Glomerular visceral epithelial cell (primary cell): ENCODE measurements around the gene PIAS4.
"Not testable (repeated sequence)": the region's sequence is repeated elsewhere in the genome, so short reads cannot be mapped to it uniquely, and the experiment has no call there.

Source experiments
- DNase-seq: peaks from one replicate; pipeline ENCODE4 v3.0.0-alpha.2; 2016; ENCODE audit errors: extremely low spot score

PIAS4 gene

DNA sequence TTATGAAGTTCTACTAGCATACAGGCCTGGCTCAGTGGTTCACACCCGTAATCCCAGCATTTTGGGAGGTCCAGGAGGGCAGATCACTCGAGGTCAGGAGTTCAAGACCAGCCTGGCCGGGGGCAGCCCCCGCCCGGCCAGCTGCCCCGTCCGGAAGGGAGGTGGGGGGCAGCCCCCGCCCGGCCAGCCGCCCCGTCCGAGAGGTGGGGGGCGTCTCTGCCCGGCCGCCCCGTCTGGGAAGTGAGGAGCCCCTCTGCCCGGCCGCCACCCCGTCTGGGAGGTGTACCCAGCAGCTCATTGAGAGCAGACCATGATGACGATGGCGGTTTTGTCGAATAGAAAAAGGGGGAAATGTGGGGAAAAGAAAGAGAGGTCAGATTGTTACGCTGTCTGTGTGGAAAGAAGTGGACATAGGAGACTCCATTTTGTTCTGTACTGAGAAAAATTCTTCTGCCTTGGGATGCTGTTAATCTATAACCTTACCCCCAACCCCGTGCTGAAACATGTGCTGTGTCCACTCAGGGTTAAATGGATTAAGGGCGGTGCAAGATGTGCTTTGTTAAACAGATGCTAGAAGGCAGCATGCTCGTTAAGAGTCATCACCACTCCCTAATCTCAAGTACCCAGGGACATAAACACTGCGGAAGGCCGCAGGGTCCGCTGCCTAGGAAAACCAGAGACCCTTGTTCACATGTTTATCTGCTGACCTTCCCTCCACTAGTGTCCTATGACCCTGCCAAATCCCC lies 8.7 kb upstream of the PIAS4 start:
- not testable (repeated sequence) for DNase-seq

DNA sequence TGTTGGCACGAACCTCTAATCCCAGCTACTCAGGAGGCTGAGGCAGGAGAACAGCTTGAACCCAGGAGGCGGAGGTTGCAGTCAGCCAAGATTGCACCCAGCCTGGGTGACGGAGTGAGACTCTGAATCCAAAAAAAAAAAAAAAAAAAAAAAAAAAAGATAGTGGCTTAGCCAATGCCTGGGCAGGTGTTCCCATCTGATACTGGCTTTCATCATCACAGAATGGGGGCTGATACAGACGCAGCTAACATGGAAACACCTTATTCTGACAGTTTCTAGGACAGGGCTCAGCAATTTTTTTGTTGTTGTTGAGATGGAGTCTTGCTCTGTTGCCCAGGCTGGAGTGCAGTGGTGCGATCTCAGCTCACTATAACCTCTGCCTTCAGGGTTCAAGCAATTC lies 6.7 kb upstream of the PIAS4 start:
- not testable (repeated sequence) for DNase-seq

DNA sequence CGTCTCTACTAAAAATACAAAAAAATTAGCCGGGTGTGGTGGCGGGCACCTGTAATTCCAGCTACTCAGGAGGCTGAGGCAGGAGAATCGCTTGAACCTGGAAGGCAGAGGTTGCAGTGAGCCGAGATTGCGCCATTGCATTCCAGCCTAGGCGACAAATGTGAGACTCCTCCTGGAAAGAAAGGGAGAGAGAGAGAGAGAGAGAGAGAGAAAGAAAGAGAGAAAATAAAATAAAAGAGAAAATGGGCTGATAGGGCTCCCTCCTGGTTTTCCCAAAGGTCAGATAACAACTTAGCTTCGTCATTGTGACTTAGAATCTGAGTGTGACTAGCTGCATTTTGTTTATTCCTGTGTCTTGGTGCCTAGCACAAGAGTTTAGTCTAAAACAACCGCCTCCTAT lies 2.1 kb upstream of the PIAS4 start:
- not testable (repeated sequence) for DNase-seq

DNA sequence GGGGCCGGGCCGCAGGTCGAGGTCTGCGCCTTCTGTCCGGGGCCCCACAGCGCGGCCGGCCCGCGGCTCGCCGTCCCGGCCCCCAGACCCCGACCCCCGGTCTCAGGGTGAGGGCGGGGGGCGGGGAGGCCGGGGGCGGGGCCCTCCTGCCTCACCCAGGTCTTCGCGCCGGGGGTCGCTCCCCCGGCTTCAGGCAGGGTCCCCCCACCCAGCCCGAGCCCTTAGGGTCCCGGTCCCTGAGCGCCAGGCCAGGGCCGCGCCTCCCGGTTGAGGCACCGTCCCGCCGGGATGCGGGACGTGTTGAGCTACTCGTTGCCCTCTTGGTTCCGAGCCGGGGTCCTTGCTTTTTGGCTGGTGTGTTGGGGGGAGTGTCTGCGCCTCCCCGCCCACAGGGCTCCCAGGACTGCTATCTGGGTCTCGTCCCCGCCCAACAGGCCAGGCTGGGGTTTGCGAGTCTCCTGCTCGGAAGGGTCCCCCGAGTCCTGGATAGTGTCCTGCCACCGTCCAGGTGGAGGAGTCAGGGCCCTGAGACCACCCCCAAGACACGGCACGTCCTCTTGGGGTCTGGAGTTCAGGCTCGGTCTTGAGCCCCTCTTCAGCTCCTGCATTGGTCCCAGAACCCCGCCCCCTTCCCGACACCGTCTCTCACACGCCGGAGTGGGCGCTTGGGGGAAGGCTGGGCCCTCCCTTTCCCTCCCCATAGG lies 452 bp downstream of the PIAS4 start:
- peak; percentile 29 for DNase-seq

DNA sequence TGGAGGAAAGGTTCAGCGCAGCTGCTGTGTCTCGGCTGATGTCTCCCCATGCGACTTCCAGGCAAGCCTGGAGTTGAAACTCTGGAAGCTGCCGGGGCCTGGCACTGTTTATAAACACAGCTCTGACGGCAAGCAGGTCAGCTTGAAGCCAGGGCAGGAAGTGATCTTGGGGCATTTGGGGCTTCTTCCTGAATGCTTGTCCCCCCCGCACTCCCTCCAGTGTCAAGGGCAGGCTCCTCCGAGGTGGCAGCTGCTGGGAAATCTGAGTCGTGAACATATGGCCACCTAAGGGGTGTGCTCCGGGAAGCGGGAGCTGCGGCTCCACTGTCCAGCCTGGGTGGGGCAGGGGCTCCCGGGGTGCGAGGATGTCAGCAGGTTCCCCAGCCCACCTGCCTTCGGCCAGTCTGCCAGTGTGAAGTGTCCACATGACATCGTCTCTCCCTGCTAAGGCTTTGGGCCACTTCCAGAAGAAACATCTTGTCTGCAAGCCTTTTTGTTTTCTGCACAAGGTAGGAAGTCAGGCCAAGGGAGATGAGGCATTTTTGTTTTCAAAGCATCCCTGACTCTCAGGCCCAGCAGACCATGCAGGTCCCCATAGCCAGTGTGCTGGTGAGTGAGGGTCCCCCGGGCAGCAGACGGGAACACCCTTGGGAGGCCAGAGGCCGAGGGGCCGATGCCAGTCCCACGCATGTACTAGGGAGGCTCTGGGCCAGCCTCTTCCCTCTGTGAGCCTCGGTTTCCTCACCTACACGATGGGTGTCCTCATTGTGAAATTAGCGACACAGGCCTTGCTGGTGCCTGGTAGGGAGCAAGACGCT lies 2.7 kb downstream of the PIAS4 start:
- no peak for DNase-seq

DNA sequence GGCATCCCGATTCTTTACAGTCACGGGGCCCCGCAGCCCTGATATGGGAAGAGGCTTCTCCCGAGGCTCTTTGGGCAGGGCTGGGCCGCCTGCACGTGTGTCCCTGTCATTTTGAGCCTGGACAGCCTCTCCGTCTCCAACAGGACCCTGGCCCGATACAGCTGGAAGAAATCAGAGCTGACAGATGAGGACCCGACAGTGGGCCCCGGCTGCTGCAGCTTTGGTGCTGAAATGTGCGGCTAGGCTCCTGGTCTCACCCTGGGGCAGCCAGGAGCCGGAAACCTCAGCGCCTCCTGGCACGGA lies 3.2 kb downstream of the PIAS4 start:
- DNase-seq, result no peak

DNA sequence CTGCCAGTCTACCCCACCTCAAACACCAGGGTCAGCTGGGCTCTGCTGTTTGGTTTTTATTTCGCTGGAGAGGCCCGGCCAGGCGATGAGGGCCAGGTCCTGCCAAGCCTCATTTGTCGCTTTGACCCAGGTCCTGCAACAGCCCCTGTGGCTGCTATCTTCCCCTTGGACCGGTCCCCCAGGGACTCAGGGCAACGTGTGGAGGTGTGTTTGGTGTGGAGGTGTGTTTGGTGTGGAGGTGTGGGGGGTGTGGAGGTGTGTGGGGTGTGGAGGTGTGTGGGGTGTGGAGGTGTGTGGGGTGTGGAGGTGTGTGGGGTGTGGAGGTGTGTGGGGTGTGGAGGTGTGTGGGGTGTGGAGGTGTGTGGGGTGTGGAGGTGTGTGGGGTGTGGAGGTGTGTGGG lies 3.9 kb downstream of the PIAS4 start:
- not testable (repeated sequence) for DNase-seq

DNA sequence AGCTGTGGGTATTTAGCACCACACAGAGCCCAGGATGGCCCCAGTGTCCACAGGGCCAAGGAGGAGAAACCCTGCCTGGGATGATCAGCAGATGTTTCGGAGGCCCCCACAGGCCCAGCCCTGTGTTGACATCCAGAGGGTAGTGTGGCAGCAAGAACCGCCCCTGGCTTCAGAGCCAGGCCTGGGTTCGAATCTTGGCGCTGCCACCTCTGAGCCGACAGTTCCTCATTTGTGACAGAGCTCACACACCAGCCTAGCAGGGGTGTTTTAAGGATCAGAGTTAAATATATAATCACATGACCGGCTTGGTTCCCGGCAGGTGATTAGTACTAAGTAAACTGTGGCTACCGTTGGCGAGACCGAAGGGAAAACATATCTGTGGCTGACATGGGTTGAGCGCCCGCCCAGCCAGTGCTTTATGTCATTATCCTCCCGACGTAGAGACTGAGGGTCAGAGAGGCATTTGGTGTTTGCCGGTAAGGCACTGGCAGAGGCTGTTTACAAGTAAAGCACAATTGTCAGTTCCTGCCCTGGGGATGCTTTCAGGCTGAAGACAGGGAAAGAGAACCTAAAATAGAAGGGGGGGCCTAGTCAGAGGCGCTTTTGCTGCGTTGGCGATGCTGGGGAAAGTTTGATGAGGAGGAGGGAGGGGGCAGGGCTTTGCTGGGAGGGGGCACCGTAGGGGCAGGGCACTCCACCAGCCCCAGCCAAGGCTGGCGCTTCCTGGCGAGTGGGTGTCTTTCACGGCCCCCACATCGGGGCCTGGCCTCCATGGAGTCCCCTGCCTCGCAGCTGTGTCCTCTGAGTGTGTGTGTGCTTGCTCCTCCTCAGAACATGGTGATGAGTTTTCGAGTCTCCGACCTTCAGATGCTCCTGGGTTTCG lies 4.8 kb downstream of the PIAS4 start:
- DNase-seq, result no peak

DNA sequence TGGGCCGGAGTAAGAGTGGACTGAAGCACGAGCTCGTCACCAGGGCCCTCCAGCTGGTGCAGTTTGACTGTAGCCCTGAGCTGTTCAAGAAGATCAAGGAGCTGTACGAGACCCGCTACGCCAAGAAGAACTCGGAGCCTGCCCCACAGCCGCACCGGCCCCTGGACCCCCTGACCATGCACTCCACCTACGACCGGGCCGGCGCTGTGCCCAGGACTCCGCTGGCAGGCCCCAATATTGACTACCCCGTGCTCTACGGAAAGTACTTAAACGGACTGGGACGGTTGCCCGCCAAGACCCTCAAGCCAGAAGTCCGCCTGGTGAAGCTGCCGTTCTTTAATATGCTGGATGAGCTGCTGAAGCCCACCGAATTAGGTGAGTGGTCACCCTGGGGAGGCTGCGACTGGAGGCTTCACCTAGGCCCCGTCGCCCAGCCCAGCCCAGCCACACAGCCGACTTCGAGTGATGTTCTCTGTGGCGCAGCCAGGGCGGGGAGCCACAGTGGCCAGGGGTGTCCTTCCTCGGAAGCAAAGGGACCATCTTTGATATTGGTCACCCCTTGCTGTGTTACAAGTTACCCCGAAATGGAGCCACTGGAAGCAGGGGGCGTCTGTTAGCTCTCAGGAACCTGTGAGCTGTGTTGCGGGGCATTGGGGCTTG lies 5.6 kb downstream of the PIAS4 start:
- no peak for DNase-seq

DNA sequence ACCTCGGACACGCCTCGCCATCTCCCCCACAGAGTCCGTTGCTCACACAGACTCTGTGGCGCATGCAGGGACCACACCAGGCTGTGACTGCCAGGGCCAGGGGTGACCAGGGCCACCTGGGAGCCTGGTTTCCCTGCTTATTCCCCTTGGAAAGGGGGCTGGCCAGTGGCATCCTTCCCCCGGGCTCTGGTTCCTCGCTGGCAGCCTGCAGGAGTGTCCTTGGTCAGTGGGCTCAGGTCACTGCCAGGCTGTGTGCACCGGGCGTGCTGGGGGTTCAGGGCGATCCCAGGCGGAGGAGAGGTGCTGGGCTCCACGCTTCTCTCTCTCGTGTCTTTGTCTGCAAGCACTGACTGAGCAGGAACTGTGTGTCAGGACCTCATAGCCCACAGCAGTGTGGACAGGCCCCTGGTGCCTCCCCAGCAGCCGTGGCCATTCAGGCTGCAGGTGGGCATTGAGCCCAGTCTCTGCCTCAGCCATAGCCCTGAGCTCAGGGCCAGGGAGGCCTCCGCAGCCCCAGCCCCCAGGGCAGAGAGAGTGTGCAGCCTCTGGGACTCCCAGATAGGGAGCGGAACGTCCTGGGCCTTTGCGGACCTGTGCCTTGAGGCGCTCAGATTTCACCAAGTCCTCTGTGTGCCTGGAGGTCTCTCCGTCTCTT lies 6.5 kb downstream of the PIAS4 start:
- DNase-seq, result no peak

DNA sequence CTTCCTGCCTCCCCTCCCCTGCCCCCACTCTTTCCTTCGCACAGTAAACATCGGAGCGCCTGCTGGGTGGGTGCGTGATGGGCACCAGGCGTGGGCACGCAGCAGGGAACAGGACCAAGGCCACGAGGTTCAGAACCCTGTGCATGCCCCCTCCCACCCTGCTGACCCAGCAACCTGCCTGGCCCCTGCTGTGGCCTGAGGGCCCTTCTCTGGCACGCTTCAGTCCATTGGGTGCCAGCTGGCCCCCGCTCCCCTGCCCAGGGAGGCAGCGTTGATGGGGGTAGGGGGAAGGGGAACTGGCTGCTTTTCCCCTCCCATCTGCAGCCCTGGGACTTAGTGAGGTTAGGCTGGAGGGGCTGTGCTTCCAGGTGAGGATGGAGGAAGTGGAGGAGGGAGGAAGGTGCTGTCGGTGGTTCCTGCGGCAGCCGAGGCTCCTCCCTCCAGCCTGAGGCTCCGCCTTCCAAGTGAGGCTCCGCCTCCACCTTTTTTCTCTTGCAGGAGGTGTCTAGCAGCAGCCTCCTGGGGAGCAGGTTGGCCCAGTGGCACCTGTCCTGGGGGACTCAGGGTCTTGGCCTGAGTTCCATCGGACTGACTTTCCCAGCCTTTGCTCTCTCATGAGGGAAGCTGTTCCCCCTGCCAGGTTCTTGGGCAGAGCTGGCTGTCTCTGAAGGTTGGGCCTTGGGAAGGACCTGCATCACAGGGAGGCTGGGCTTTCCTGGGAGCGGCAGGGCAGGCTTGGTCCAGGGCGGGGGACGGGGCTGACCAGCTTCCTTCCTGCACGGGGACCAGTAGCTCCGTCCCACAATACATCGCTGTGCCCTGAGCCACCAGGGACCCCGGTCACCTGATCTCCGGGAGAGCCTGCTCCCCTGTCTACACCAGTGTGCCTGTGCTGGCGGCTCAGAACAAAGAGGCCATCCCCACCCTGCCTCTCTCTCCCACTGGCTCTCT lies 7.3 kb downstream of the PIAS4 start:
- no peak for DNase-seq

DNA sequence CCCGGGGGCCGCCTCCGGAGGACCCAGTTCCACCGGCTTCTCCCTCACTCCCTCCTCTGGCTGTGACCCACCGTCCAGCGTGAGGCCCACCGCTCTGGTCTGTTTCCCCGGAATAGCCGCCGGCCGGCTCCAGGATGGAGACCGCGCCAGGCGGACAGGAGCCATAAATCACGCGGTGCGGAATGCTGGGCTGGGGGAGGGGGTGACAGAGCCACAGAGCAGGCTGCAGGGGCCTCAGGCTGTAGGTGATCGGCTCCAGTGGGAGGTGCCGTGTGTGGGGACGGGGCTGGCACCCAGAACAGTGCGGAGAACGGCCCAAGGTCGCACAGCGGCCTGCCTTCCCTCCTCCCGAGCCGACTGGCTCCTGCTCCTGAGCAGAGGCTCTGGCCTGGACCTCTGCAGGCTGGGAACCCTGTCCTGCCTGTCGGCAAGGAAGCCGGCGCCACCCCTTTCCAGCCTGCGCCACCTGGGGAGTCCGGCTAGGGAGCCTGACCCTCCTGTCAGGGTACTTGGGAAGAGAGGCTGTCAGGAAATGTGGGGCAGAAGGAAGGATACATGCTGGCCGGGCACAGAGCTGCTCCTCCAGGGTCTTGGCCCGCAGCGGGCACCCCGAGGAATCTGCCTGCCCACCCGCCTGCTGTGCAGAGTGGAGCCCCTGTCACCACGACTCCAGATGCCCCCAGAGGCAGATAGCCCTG lies 8.3 kb downstream of the PIAS4 start:
- no peak for DNase-seq

DNA sequence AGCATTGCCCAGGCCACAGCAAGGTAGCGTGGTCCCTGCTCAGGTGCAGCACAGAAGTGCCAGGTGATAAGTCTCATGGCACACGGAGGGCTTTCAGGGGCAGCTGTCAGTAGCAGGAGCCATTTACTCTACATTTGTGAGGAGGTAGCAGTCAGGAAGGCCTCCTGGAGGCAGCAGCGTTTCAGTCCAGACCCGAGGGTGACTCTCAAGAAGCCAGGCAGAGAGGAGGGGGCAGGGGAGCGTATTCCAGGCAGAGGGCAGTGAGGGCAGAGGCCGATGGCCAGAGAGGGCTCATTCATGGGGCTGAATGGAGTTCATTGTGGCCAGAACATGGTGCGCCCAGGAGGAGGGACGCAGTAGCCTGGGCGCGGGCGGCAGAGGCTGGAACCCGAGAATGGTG lies 8.9 kb downstream of the PIAS4 start:
- DNase-seq, result no peak

DNA sequence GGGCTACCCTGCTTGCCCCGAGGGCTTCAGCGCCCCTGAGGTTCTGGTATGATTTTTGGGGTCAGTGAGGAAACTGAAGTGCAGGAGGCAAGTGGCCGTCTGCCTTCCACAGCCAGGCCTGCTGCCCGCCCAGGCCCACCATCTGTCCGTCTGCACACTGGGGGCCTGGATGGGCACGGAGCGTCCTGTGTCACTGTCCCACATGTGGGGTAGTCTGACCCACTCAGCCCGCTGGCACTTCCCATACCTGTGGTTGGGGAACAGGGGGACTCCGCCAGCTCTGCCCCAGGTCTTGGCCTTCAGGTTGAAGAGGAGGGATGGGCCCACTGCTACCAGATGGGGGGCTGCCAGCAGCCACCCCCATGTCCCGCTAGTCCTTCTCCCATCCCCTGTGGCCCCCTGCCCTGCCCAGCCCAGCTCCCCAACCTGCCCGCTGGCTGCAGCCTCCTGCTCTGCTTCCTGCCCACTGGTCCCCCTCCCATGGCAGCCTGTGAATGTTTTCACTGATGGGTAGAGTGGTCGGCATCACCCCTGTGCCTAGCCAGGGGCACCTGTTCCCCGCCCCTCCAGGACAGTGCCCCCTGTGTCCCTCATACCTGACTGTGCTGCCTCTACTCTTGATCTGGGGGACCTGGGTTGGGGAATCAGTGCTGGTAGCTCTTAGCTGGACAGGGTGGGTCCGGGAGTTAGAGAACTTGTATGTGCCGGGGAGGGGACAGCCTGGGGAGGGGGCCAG lies 9.5 kb downstream of the PIAS4 start:
- no peak for DNase-seq

DNA sequence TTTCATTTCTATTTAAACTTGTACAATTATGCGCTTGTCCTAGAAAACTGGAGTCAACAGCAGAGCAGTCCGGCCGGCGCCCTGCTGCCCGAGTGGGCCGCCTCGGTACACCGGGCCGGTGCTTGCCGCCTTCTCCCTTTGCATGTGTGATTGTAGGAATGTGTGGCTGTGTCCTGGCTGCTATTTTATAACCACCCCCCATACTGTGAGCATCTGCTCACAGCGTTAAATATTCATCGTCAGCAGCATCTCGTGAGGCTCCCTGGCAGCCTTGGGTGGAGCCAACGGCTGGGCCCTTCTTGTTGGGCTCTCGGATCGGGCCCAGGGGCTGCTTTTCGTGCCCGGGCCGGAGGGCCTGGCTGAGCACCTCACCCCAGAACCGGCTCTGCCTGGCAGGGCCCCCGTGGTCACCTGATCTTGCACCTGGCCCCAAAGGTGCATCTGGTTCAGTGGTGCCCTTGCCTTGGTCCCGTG lies 10.6 kb downstream of the PIAS4 start:
- DNase-seq, result no peak

DNA sequence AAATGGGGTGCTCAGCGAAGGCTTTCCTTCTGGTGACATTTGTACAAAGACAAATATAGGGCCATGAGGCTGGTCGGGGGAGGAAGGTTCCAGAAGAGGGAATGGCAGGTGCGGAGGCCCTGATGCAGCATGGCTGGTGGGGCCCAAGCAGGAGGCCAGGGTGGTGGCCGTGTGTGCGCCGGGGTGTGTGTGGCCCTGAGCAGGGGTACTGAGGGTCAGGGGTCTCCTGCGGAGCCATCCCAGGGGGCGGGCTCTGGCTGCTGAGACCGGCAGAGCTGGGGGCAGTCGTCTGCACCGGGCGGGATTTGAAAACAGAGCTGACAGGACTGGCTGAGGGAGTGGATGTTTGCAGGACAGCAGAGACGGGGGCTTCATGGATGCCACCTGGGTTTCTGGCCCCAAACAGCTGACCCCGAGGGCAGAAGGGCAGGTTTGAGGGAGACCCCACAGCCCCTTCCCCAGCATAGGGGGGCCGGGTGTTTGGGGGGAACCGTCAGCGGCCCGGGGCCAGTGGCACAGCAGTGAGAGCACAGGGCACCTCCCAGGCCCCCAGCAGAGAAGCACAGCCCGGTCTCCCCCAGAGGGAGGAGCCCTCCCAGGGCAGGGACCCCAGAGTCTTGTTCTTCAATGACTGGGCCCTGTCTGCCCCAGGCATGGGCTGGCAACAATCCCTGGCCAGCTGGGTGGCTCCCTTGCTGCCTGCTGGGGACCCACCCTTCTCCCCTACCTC lies 11.4 kb downstream of the PIAS4 start:
- no peak for DNase-seq

DNA sequence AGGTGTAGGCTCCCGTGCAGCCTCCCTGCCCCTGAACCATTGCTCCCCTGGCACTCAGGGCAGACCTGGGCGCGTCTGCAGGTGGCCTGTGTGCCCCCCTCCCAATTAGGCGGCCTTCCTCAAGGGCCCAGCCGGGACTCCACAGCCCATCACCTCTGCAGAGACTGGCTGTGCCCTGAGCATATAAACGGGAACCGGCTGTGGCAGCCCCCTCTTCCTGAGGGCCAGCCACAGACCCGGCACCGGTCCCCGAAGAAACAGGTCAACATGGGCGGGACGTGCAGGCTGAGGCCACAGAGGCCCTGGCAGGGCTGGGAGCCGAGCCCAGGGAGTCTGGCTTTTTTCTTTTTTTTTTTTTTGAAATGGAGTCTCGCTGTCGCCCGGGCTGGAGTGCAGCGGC lies 12.0 kb downstream of the PIAS4 start:
- DNase-seq, result no peak
